ENCODE results near the gene ZNF185. TPM values are rescaled to one million over a fixed set of nuclear protein-coding genes. Genes with fewer than 3 reads are reported as not detected.

The ZNF185 gene
- total and polyA plus RNA-seq, 2 of the 8 experiments (the other 6 are each of a cell fraction or from before 2014, with no cell fraction given): 15.6 to 20.1 TPM

DNA sequence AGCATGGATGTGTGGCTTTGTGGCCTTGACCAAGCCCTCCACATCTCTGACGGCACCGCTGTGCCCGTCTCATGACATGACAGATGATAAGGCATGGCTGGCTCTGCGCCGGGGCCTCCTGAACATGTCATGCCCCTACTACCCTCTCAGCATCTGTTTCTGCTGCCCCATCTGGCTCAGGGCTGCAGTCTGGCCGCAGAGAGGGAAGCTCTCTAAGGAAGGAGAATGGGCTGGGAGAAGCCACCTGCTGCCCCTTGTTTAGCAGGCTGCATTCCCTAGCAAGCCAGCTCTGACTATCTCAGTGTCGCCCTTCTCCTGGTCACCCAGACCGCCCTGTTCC lies 7.2 kb downstream of the ZNF185 start:
- H3K23ac ChIP-seq (ENCODE audit: insufficient read length): no peak overlapping the region
- H4K91ac ChIP-seq (replicated peaks; ENCODE audit: insufficient read length, low read length): no peak overlapping the region
- H2AFZ ChIP-seq (ENCODE audit: low read length): no peak overlapping the region
- H3K4me1 ChIP-seq (replicated peaks in 1 of 4; ENCODE audit: control insufficient read depth in 3 of 4, insufficient read depth in 4 of 4, low read length in 3 of 4): peaks cover 0 to 25% (median 12%) of the 10 kb centered on the region in 4 experiments; a peak in 6 of 7 replicates
- H2BK5ac ChIP-seq (ENCODE audit: low read depth, low read length): no peak overlapping the region
- no peak overlapping the region for H3K27ac ChIP-seq (ENCODE audit: low read depth, low read length)
- DNase-seq (ENCODE audit: low read depth in 1 of 2, low spot score in 2 of 2) (no peak), FAIRE-seq (no peak)
- H3K23me2 ChIP-seq (ENCODE audit: low read depth, low read length): no peaks in the 10 kb centered on the region
- no peaks in the 10 kb centered on the region for H3K79me2 ChIP-seq (ENCODE audit: control insufficient read depth in 1 of 2, insufficient read depth in 2 of 2, low read length in 2 of 2)
- no peaks in the 10 kb centered on the region for H3K9me3 ChIP-seq (ENCODE audit: insufficient read depth in 2 of 2, low read depth in 1 of 2, low read length in 1 of 2)
- 0 out of 2 replicates have a peak overlapping the region, but pooled peaks have one; percentile 32 for H2BK20ac ChIP-seq (ENCODE audit: low read length)
- H3K4me3 ChIP-seq (ENCODE audit: extremely low read depth in 1 of 4, insufficient read depth in 2 of 4, low read depth in 3 of 4, low read length in 4 of 4): no peak overlapping the region
- no peak overlapping the region for H4K5ac ChIP-seq (ENCODE audit: insufficient read length, low read depth, low read length)
- 0 out of 2 replicates have a peak overlapping the region, but pooled peaks have one; percentile 16 for H2BK15ac ChIP-seq (ENCODE audit: low read length)
- 96% methylated on average over 8 of the region's 8 CpGs; no CpG with 5 or more reads in 1 of the 2 experiments for WGBS, 2 experiments (ENCODE audit: extremely low coverage in 1 of 2, insufficient coverage in 1 of 2, insufficient read length in 1 of 2, insufficient replicate concordance in 2 of 2, low coverage in 1 of 2, low lambda C conversion rate in 2 of 2, missing lambda C conversion rate in 1 of 2)
- ChIA-PET CTCF (ENCODE audit: partially characterized antibody) (interaction anchor here (0.7 to 9.6 kb wide), 10 partner anchors 9 to 73 kb away, joined by 3 to 94 read pairs (median 4); no protein-coding TSS in a partner anchor), POLR2A (ENCODE audit: partially characterized antibody) (no interaction called here)
- H3K36me3 ChIP-seq (ENCODE audit: control insufficient read depth in 2 of 4, insufficient read depth in 4 of 4, low read length in 3 of 4): no peaks in the 10 kb centered on the region
- no peak overlapping the region; a peak in 1 of 4 replicates for H3K4me2 ChIP-seq (ENCODE audit: insufficient read depth in 1 of 2, low read depth in 2 of 2, low read length in 2 of 2)
- H4K8ac ChIP-seq (ENCODE audit: extremely low read depth, insufficient read depth, low read length): no peak overlapping the region; the same call in 1 of the 2 replicates
- no peak overlapping the region for H2AK5ac ChIP-seq (ENCODE audit: low read depth, low read length)
- no peak overlapping the region for H2BK120ac ChIP-seq (replicated peaks; ENCODE audit: low read depth, low read length)
- no peak overlapping the region for H3K14ac ChIP-seq (ENCODE audit: insufficient read length)
- H3K27me3 ChIP-seq (replicated peaks in 1 of 4; ENCODE audit: control insufficient read depth in 3 of 4, extremely low read depth in 1 of 4, insufficient read depth in 3 of 4, low read length in 3 of 4): no peaks in the 10 kb centered on the region
- no peak overlapping the region for H3K18ac ChIP-seq (ENCODE audit: extremely low read depth, low read length)
- no peak overlapping the region for H3K9ac ChIP-seq (replicated peaks in 1 of 4; ENCODE audit: extremely low read depth in 1 of 4, low read depth in 3 of 4, low read length in 3 of 4)
- H3K4ac ChIP-seq (replicated peaks; ENCODE audit: insufficient read length, low read depth, low read length): no peak overlapping the region
- no peaks in the 10 kb centered on the region for H4K20me1 ChIP-seq (replicated peaks in 1 of 2; ENCODE audit: control insufficient read depth in 1 of 2, insufficient read depth in 2 of 2, low read length in 2 of 2)
- H3K56ac ChIP-seq (replicated peaks; ENCODE audit: insufficient read length, low read depth, low read length): no peak overlapping the region
- H2BK12ac ChIP-seq (ENCODE audit: low read depth, low read length): no peak overlapping the region
- H3K79me1 ChIP-seq (ENCODE audit: low read depth, low read length): no peaks in the 10 kb centered on the region
- TF ChIP-seq, protein P1, sequence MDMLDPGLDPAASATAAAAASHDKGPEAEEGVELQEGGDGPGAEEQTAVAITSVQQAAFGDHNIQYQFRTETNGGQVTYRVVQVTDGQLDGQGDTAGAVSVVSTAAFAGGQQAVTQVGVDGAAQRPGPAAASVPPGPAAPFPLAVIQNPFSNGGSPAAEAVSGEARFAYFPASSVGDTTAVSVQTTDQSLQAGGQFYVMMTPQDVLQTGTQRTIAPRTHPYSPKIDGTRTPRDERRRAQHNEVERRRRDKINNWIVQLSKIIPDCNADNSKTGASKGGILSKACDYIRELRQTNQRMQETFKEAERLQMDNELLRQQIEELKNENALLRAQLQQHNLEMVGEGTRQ (IDR thresholded peaks at IDR 0.05; ENCODE audit: low read length): no peak

All from H1 (cell line).